GM12878 (cell line): ENCODE data around the gene ODC1. TPM values are rescaled to one million over a fixed set of nuclear protein-coding genes. Genes with fewer than 3 reads are reported as not detected.

Source experiments
- ATAC-seq: fragments of 200-7000 bp; cut with Tn5 transposase; 3 replicates; pipeline ENCODE4 v1.9.1; 2020; ENCODE audit warnings: mild to moderate bottlenecking, moderate library complexity
- BruUV-seq: library from RNA; stranded (reverse); fragments of 400-500 nt; replicated peaks from 2 replicates; lab custom pipeline; 2021; lab: Mats Ljungman, UMichigan
- CTCF ChIA-PET: fragments of 300-600 bp; sonication (Branson Sonifier 250); formaldehyde crosslinking; extraction: SDS; loops from one replicate; lab custom pipeline; 2021; ENCODE audit warnings: inconsistent platforms; lab: Yijun Ruan, JAX
- POLR2A ChIA-PET: fragments of 350-600 bp; formaldehyde crosslinking; extraction: SDS; loops from one replicate; lab custom pipeline; 2021; ENCODE audit warnings: inconsistent platforms; lab: Charles Lee
- RAD21 ChIA-PET: fragments of 300-600 bp; sonication (Branson Sonifier 250); formaldehyde crosslinking; loops from one replicate; lab custom pipeline; 2023; ENCODE audit warnings: antibody characterized with exemption; ENCODE audit not compliant: unreplicated experiment; lab: Charles Lee
- SMC1A ChIA-PET: fragments of 300-600 bp; sonication (Branson Sonifier 250); formaldehyde crosslinking; loops from one replicate; lab custom pipeline; 2023; ENCODE audit not compliant: unreplicated experiment, uncharacterized antibody; lab: Charles Lee
- DNase-seq: peaks from one replicate; pipeline ENCODE4 v3.0.0-alpha.2; 2011; ENCODE audit warnings: low read depth, low spot score
- FAIRE-seq: peaks from 3 replicates; lab custom pipeline; 2011; peaks lifted over from hg19 to GRCh38; lab: Jason Lieb, UNC
- H2AFZ ChIP-seq: 2 replicates; pipeline ENCODE4 v1.6.0; 2011; ENCODE audit warnings: low read depth, low read length, control low read depth; ENCODE audit not compliant: control insufficient read depth
- H3K27ac ChIP-seq: 2 replicates; pipeline ENCODE4 v1.5.1; 2011; ENCODE audit warnings: control low read depth; ENCODE audit not compliant: control insufficient read depth, insufficient read depth
- H3K27me3 ChIP-seq, 2 experiments: replicated peaks in 1 of 2; 2 replicates each; pipeline versions ENCODE4 v1.6.0 to v1.6.1; 2011; ENCODE audit warnings: low read length in 1 of 2; ENCODE audit not compliant: control insufficient read depth in 2 of 2, insufficient read depth in 2 of 2
- H3K36me3 ChIP-seq, 2 experiments: 2 replicates each; pipeline ENCODE4 v1.5.1; 2011; ENCODE audit warnings: low read length in 1 of 2; ENCODE audit not compliant: control insufficient read depth in 2 of 2, insufficient read depth in 2 of 2
- H3K4me1 ChIP-seq: 2 replicates; pipeline ENCODE4 v1.6.1; 2011; ENCODE audit warnings: mild to moderate bottlenecking, low read length, moderate library complexity, mixed read lengths; ENCODE audit not compliant: control insufficient read depth, insufficient read depth
- H3K4me2 ChIP-seq: 2 replicates; pipeline ENCODE4 v1.6.0; 2011; ENCODE audit warnings: control low read depth; ENCODE audit not compliant: control insufficient read depth, insufficient read depth
- H3K4me3 ChIP-seq: fragments of 200-600 bp; sonication (generic); 2 replicates; pipeline ENCODE4 v1.5.1; 2016
- H3K79me2 ChIP-seq: 2 replicates; pipeline ENCODE4 v1.6.0; 2011; ENCODE audit warnings: low read length; ENCODE audit not compliant: control insufficient read depth, insufficient read depth
- H3K9ac ChIP-seq: 2 replicates; pipeline ENCODE4 v1.8.0; 2011; ENCODE audit warnings: low read length, control low read depth, mixed read lengths; ENCODE audit not compliant: control insufficient read depth, insufficient read depth
- H3K9me3 ChIP-seq: replicated peaks from 3 replicates; pipeline ENCODE4 v1.5.1; 2011; ENCODE audit warnings: mild to moderate bottlenecking, low read length; ENCODE audit not compliant: control insufficient read depth, insufficient read depth
- H4K20me1 ChIP-seq: 2 replicates; pipeline ENCODE4 v1.6.0; 2011; ENCODE audit not compliant: control insufficient read depth, insufficient read depth
- BACH1 ChIP-seq: fragments of 450-650 bp; IDR thresholded peaks from 2 replicates; pipeline ENCODE4 v1.6.1; 2017; ENCODE audit warnings: mild to moderate bottlenecking, borderline replicate concordance
- IKZF2 ChIP-seq, 2 experiments: fragments of 450-650 bp; IDR thresholded peaks; 2 replicates each; pipeline ENCODE4 v1.6.1; 2017; ENCODE audit warnings: mild to moderate bottlenecking in 2 of 2, moderate library complexity in 2 of 2
- IRF4 ChIP-seq: IDR thresholded peaks from 2 replicates; pipeline ENCODE4 v1.6.1; 2011; ENCODE audit warnings: low read depth, low read length
- KLF5 ChIP-seq: fragments of 450-650 bp; IDR thresholded peaks from 2 replicates; pipeline ENCODE4 v1.6.1; 2014; ENCODE audit warnings: mild to moderate bottlenecking; ENCODE audit not compliant: partially characterized antibody
- RAD21 ChIP-seq: IDR thresholded peaks from 2 replicates; pipeline ENCODE4 v1.6.1; 2011; ENCODE audit warnings: mild to moderate bottlenecking, low read depth, low read length, moderate library complexity; ENCODE audit not compliant: insufficient read depth
- TARDBP ChIP-seq: IDR thresholded peaks from 2 replicates; pipeline ENCODE4 v1.6.1; 2016; ENCODE audit warnings: borderline replicate concordance
- YY1 ChIP-seq: IDR thresholded peaks from 2 replicates; pipeline ENCODE4 v1.6.1; 2011; ENCODE audit warnings: low read depth, mild to moderate bottlenecking, low read length
- ZNF274 ChIP-seq: IDR thresholded peaks from one replicate; pipeline ENCODE4 v1.8.0; 2011; ENCODE audit not compliant: insufficient read length, insufficient read depth
- WGBS: methylation state at CpG from one replicate; pipeline ENCODE4 v1.1.6; 2016; ENCODE audit warnings: low lambda C conversion rate; ENCODE audit not compliant: insufficient replicate concordance, insufficient coverage; ENCODE audit errors: missing lambda C conversion rate; 5-methylcytosine and 5-hydroxymethylcytosine counted together
- in situ Hi-C: fragments of 300-500 bp; cut with MboI; formaldehyde crosslinking; loops from 9 replicates; pipeline ENCODE4 v1.14.3; 2018; ENCODE audit warnings: mixed read lengths
- intact Hi-C: fragments of 100-400 bp; cut with micrococcal nuclease; formaldehyde crosslinking; loops from one replicate; pipeline ENCODE4 v1.14.2; 2022; ENCODE audit not compliant: unreplicated experiment
- polyA plus RNA-seq, 11 experiments: library from polyadenylated mRNA; depleted of rRNA in 4 of 11; unstranded in 6 of 11; stranded (reverse) in 5 of 11; fragments of >200 nt; fragmentation: Nextera tagmentation in 4 of 11; fragmentation: Illumina TruSeq in 1 of 11; extraction: Ambion mirVana in 4 of 11; extraction: Trizol in 1 of 11; gene quantifications; 1 replicate in 1 of 11; 2 replicates in 10 of 11; pipeline versions ENCODE4 v1.2.1 to v1.2.3, GENCODE V29; 2011 to 2016; ENCODE audit warnings: inconsistent platforms in 2 of 11, missing spikeins in 2 of 11, low read depth in 1 of 11
- total RNA-seq, 4 experiments: library from RNA; depleted of rRNA in 3 of 4; stranded (reverse); fragments of >200 nt in 3 of 4; fragmentation: Illumina TruSeq in 1 of 4; extraction: Trizol in 1 of 4; gene quantifications; 2 replicates each; pipeline versions ENCODE4 v1.2.1 to v1.2.3, GENCODE V29; 2013 to 2021
- TF ChIP-seq, protein P1 (sequence below): fragments of 450-650 bp; IDR thresholded peaks from 2 replicates; pipeline ENCODE4 v1.6.1; 2014; ENCODE audit warnings: mild to moderate bottlenecking
- TF ChIP-seq, protein P2 (sequence below): fragments of 150-350 bp; IDR thresholded peaks from 2 replicates; pipeline ENCODE4 v1.6.1; 2016; ENCODE audit warnings: low read depth, low read length

The ODC1 gene
- total and polyA plus RNA-seq, 10 of the 15 experiments (the other 5 are each of a cell fraction or from before 2014, with no cell fraction given): 68.5 to 441 (median 340) TPM

DNA sequence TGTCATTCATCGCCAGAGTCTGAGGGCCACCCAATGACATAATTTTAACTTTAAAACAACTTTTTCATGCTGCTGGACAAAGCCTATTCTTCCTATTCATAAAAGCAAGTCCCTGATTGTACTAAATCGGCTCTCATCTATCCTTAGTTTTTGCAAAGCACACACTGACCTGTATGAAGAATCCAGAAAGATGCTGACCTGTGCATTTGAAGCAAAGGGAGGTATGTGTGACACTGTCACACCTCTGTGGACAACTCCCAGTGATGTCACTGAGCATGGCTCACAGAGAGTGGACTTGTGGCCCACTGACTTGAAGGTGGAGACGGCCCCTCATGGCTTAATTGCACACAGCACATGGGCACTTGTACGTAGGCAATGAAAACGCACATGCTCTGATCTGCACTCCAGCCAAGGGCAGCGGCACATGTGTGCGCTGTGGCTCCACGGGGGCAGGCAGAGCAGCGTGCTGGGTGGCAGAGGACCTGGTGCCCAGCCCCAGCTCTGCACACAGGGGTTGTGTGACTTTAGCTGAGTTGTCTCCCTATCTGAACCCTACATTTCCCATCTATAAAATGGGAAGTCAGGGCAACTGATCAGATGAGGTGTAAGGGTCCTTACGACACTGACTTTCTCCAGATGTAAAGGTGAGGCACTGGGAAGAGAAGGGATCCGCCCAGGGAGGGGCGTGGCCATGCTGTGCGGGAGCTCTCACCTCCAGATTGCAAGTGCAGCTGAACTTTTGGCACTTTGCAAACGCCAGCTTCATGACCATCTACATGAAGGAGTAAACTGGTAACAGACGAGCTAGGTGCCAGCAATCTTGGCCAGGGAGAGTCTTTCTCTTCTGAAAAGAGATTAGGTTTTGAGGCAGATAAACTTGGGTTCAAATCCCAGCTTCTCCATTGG is 14.3 kb upstream of the ODC1 start:
- CTCF ChIA-PET: no interaction called here
- POLR2A ChIA-PET: no interaction called here
- no peaks in the 10 kb centered on the region for H4K20me1 ChIP-seq
- RAD21 ChIA-PET: no interaction called here
- no peaks in the 10 kb centered on the region; a peak in 1 of 4 replicates for H3K27me3 ChIP-seq
- H3K36me3 ChIP-seq: no peaks in the 10 kb centered on the region
- no peak for ATAC-seq
- WGBS: 37% methylated on average over 15 of the region's 15 CpGs
- H3K4me1 ChIP-seq: no peaks in the 10 kb centered on the region
- H3K27ac ChIP-seq: no peak overlapping the region
- no peak overlapping the region for H2AFZ ChIP-seq
- intact Hi-C loops: no loop called here
- FAIRE-seq: no peak
- BruUV-seq: no TSS peak
- TF ChIP-seq ZNF274 (no peak), YY1 (no peak), IKZF2 (IDR thresholded peaks at IDR 0.05) (no peak), RAD21 (no peak), BACH1 (no peak), KLF5 (no peak), IRF4 (no peak), TARDBP (no peak)
- TF ChIP-seq, protein P1, sequence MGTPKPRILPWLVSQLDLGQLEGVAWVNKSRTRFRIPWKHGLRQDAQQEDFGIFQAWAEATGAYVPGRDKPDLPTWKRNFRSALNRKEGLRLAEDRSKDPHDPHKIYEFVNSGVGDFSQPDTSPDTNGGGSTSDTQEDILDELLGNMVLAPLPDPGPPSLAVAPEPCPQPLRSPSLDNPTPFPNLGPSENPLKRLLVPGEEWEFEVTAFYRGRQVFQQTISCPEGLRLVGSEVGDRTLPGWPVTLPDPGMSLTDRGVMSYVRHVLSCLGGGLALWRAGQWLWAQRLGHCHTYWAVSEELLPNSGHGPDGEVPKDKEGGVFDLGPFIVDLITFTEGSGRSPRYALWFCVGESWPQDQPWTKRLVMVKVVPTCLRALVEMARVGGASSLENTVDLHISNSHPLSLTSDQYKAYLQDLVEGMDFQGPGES: no peak
- TF ChIP-seq, protein P2, sequence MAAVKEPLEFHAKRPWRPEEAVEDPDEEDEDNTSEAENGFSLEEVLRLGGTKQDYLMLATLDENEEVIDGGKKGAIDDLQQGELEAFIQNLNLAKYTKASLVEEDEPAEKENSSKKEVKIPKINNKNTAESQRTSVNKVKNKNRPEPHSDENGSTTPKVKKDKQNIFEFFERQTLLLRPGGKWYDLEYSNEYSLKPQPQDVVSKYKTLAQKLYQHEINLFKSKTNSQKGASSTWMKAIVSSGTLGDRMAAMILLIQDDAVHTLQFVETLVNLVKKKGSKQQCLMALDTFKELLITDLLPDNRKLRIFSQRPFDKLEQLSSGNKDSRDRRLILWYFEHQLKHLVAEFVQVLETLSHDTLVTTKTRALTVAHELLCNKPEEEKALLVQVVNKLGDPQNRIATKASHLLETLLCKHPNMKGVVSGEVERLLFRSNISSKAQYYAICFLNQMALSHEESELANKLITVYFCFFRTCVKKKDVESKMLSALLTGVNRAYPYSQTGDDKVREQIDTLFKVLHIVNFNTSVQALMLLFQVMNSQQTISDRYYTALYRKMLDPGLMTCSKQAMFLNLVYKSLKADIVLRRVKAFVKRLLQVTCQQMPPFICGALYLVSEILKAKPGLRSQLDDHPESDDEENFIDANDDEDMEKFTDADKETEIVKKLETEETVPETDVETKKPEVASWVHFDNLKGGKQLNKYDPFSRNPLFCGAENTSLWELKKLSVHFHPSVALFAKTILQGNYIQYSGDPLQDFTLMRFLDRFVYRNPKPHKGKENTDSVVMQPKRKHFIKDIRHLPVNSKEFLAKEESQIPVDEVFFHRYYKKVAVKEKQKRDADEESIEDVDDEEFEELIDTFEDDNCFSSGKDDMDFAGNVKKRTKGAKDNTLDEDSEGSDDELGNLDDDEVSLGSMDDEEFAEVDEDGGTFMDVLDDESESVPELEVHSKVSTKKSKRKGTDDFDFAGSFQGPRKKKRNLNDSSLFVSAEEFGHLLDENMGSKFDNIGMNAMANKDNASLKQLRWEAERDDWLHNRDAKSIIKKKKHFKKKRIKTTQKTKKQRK: no peak
- no peaks in the 10 kb centered on the region for H3K79me2 ChIP-seq
- in situ Hi-C loops: no loop called here
- H3K4me3 ChIP-seq: no peak overlapping the region
- no peaks in the 10 kb centered on the region for H3K9me3 ChIP-seq
- SMC1A ChIA-PET: no interaction called here
- DNase-seq: no peak
- no peak overlapping the region for H3K4me2 ChIP-seq
- no peak overlapping the region for H3K9ac ChIP-seq
